UCSD-AML1 (cell line): Measurements from ENCODE around the gene FBXO3.

ENCODE experiments used
- DNase-seq: peaks from one replicate; lab custom pipeline; 2025; ENCODE audit not compliant: unreplicated experiment; lab: John Stamatoyannopoulos, UW

Gene FBXO3

DNA sequence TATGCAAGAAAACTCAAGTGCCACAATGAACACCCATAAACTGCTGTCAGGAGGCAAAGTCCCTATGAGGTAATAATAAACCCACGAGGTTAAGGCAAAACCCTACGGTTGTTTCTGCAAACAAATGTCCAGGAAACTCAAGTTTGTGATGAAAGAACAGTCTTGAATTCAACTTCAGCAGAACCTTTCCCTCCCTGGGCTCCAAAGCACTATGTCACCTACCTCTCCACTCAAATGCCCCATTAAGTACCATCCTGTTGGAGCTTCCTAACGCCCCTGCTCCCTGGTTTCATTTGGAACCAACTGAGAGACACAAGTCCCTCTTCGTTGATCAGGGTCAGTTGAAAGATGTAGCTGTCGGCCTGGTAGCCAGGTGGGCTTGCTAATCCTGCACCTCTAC is 71.1 kb downstream of the FBXO3 start:
- DNase-seq: no peak

DNA sequence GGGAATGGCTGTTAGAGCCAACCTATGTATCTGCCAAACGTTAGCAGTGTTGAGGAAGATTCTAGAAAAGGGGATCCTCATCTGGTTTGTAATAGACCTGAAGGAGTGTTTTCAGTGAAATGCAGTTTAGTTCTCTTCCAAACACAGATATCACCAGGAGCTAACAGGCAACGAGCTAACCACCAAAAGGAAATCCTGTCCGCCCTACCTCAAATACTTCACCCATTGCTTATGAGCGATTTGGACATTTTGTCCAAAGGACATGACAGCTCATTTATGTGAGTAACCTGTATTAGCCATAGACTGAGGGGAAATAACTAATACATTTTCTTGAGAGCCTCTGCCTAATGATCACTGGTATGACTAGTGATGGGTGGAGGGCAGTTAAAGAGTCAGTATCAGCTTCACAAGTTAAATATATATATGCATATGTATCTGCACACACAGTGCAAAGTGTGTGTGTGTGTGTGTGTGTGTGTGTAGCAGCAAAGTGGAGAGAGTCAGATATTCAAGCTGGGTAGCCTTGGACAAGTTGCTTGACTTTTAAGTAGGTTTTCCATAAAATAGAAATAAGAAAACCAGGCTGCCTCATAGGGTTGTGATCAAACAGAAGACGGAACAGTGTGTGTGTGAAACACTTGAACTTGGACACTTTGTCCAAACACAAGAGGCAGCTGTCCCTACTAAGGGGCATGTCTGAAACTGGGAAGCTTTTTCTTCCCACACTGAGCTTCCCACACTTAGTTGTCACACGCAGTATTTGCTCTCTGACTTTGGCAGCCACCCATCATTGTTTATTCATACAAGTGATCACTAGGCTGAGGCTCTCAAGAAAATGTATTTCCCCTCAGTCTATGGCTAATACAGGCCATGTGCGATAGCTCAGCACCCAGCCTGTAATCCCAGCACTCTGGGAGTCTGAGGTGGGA is 72.8 kb downstream of the FBXO3 start:
- no peak for DNase-seq

DNA sequence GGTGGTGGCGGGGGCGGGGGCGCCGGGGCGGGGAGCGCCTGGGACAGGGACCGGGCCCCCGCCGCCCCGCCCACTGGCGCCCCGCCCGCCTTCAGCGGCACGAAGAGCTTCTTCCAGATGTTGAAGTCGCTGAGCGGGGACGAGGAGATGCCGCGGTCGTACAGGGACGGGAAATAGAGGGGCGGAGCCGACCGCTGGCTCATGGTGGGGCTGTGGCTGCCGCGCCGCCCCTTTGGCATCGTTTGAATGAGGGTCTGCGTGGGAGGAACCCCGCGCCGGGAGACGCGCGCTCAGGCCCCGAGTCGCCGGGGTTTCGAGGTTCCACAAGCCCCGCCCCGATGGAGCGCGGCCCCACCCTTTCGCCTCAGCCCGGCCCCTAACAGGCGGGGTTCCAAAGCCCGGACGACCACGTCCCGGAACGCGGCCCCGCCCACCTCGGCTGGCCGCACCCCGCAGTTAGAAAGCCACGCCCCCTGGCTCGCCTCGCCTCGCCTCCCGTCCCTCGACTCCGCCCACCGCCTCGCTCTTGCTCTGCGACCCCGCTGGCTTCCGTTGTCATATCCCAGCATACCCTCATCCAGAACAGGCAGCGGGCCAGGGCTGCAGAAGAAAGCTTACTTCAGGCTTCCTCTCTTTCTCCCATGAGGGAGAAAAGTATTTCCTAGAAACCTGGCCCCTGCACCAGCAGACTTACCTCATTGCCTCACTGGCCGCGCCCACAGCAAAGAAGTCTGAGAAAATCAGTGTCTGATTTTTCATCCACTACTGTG is 73.6 kb downstream of the FBXO3 start, which contains the start of gene C11orf91:
Gene C11orf91, minus strand, starts transcription at position 325 of the 770 bp plus-strand sequence. Its CDS starts 86 bp downstream, at position 239.
- peak; percentile 94 for DNase-seq

DNA sequence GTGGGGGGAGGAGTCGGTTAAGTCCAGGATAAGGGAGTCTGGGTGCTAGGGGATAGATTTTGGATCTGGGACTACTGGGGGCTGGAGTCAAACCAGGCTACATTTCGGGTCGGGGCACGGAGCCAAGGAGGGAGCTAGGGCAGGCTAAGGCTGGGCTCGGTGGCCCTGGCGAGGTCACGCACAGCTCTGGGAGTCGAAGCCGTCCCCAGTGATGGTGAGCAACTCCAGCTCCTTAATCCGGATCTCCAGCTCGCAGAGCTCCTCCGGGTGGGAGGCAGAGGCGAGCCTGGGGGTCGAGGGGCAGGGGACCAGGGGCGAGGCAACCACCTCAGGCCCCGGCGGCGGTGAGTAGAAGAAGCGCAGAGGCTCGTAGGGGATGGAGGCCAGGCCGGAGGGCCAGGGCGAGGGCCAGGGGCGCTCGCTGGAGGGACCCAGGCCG is 74.2 kb downstream of the FBXO3 start:
- DNase-seq: no peak

DNA sequence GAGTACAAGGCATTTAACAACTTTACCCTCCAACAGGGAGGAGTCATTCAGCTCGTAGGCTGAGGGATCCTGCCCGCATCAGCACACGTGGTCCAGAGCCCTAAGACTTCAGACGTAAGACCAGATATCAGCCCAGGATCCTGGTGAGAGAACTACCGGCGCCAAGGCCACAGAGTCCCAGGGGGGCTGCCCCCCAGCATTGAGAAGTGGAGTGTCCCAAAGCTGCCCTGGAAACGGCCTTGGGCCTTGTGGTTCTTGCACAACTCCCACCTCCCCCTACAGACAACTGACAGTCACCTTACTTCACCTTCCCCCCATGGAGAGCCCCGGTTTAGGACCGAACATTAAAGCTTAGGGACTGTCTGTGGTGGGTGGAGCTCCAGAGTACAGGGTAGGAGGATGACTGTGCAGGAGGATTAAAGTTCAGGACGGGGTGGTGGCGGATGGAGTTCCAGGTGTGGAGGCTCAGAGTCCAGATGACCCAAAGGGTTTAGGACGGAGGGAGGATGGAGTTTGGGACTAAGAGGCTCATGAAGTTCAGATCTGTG is 74.7 kb downstream of the FBXO3 start:
- DNase-seq: no peak

DNA sequence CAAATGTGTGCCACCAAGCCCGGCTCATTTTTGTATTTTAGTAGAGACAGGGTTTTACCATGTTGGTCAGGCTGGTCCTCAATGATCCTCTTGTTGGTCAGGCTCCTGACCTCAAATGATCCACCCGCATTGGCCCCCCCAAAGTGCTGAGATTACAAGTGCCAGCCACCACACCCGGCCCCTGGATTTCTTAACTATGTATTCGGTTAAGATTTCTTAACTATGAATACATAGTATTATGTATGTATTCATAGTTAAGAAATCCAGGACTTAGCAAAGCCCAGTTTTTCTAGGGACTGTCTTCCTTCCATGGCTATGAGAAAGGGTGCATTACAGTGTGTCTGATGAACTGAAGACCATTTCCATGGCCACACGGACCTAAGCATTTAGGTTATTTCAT is 75.4 kb downstream of the FBXO3 start:
- no peak for DNase-seq

DNA sequence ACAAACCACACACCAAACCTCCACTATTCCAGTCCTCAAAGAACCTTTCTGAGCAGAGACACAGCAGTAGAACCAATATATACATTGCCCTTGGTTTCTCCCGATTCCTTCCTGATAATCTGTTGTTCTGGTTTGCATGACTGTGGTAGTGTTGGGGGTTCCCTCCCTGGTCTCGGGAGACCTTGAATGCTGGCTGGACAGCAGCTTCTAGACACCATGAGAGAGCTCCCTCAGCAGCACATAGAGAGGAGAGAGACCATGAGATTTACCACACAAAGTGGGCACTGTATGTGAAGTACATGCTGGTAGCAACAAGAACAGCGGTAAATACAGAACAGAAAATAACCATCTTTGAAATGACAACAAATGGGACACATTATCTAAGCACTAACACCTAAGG is 76.3 kb downstream of the FBXO3 start:
- DNase-seq: no peak

DNA sequence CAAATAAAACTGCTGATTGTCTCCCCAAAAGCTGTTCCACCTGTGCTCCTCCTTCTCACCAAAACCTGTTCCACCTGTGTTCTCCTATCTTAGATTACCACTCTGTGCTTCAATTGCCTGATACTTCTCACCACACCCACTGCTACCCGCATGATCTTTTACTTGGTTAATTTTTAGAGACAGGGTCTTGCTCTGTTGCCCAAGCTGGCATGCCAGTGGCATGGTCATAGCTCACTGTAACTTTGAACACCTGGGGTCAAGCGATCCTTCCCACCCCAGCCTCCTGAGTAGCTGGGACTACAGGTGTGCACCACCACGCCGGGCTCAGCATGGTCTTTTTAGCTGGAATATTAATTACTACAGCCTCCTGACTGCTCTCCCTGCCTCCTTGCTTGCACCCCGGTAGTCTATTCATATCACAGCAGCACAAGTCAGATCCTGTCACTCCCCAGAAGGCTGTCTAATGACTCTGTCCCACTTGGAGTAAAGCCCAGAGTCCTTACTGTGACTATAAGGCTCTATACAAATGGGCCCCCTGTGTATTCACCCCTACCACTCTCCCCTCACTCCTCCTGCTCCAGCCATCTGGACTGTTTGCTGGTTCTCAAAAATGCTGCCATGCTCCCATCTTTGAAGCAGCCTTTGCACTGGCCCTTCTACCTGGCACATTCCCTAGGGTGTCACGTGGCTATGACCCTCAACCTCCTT is 77.2 kb downstream of the FBXO3 start:
- no peak for DNase-seq

DNA sequence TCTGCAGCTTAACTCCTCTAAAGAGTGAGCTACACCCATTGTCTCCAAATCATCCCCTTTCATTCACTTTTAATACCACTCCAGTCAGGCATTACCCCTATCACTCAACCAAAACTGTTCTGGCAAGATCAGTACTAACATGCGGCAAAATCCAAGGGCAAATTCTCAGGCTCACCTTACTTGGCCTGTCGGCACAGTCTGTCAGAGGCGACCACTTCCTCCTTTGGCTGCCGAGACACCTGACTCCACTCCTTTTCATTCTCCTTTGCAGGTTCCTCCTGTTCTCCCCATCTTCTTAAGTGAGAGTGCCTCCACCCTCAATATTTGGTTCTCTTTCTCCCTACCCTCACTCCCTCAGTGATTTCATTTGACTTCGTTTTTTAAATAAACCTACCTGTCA is 77.9 kb downstream of the FBXO3 start:
- DNase-seq: no peak

DNA sequence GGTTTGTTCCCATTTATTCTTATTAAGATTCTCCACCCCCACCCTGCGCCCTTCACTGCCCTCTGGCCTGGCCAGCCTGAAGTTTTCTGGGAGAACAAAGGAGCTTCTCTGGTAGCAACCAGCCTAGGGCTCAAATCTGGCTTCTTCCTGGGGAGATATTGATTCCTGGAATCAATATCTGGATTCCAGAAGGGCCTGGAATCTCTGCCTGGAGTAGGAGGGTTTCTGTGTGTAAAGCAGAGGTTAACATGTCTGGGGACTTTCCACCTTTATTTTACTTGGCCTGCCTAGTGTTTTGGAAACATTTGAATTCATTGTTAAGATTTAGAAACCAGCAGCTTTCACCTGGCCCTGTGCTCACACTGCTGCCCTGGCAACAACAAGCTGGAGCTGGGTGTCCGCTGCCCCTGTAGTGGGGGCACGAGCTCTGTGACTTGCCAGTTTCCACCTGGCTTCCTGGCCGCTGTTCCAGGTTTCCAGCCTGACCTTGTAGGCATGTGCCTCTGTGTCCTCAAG is 79.2 kb downstream of the FBXO3 start:
- DNase-seq: no peak

DNA sequence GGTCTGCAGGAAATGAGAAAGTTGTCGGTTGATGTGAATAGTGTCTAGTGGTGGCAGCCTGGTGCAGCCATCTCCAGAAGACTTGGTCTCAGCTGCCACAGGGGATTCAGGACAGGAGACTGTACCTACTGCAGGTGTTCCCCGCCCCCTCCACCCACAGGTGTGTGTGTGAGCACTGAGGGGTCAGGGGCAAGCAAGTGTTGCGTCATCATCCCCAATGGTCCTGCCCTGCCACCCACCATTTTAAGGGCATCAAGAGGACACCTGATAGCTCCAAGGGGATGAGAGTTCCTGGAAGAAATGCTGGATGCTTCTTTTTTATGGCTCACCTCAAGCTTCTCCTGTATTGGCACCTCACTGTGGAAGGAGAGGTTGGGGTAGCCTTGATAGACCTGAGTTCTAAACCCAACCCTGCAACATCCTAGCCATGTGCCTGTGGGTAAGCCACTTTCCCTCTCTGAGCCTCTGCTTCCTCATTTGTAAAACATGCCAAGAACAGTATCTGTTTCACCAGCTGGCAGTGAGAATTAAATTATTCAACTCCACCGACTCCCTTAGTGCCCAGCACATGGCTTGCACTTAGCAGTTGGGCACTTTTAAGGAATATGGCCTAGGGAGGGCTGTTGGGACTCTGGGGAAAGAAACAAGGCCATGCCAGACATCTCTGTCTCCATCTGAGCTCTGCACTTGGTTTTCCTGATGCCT is 79.8 kb downstream of the FBXO3 start:
- no peak for DNase-seq

DNA sequence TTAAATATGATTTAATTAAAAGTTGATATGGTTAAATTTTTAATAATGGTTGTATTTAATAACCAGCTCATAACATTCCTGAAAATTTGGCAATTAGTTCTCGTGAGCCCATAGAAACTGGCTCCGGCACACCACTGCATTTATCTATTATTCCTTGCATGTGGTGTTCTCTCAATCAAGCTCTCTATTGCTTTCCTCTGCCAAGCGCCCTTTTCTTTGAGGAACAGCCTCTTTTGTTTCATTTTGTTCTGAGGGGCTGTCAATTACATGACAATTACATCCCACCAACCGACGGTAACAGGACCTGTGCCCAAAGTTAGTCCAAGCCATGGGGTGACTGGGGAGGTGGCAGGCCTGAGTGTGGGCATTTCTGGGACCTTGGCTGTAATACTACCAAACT is 81.8 kb downstream of the FBXO3 start:
- DNase-seq: no peak

DNA sequence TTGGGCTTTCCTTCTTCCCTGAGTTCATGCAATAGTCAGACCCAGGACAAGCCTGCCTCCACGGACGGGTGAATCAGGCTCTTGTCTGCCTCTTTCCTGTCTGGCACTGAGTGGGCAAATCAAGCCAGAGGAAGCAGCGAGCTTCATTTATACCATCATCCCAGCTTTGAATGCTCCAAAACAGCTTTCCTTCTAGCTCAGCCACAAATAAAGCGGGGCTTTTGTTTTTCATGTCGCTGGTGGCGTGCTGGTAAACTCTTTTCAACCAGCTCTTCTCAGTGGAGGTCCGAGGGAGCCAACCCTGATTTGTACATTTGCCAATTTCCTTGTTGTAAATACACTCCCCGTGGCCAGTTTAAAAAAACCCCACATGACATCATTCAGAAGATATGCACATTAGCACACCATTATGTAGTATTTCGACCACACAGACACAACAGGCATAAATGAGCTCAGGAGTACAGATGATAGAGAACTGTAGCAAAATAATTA is 82.3 kb downstream of the FBXO3 start:
- no peak for DNase-seq

DNA sequence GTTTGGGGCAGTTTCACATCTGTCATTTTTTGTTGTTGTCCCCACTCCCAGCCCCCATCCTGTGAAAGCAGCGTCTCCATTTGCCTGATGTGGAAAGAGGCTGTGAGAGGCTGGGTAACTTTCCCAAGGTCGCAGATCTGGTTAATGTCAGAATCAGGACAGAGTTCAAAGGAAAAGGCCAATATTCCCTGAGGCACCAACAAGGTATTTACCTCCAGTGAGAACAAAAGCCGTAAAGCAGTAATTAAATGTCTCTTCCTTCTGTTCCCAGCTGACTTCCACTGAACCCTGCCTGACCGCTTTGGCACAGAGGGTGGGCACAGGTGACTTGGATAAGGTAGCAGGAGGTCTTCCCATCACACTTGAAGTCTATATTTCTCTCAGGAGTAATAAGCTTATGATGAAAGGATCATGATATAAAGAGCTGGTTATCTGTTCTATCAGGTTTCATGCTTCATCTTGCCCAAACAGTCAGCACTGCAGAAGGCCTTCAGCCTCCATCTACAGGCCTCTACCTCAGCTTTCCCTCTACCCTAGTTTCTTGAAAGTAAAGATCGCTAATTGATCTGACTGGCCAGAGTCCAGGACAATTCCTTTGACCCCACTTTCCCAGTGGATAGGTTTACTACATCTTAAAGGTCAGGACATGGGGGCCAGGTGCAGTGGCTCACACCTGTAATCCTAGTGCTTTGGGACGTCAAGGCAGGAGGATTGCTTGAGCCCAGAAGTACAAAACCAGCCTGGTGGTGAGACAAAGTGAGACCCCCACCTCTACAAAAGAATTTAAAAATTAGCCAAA is 83.1 kb downstream of the FBXO3 start:
- no peak for DNase-seq
